Stimulated activated CD4-positive, alpha-beta T cell treated with anti-CD3 and anti-CD28 coated beads, Interleukin-2, amount 100 ng/mL, for 4 hours (primary cell): Measurements from ENCODE around the gene PEX26.
"Not testable (repeated sequence)": the region's sequence is repeated elsewhere in the genome, so short reads cannot be mapped to it uniquely, and the experiment has no call there.

Experiments
- DNase-seq: peaks from one replicate; pipeline ENCODE4 v3.0.0-alpha.2; 2020; ENCODE audit warnings: low read depth

The PEX26 gene

GRCh38 chr22:18077639-18078328 is at the start of gene PEX26:
Gene PEX26 (plus strand): TSS chr22:18077990. CDS start chr22:18078377, 387 bp downstream.
- peak; percentile 93 for DNase-seq

- DNase-seq, result no peak
Measured at GRCh38 chr22:18028817-18029527, 48.8 kb upstream of the PEX26 start.

GRCh38 chr22:18029686-18030267 is 48.0 kb upstream of the PEX26 start:
- no peak for DNase-seq

- DNase-seq, result no peak
Measured at GRCh38 chr22:18031695-18032454, 45.9 kb upstream of the PEX26 start.

- DNase-seq, result no peak
Measured at GRCh38 chr22:18032455-18033101, 45.2 kb upstream of the PEX26 start.

- no peak for DNase-seq
Measured at GRCh38 chr22:18033204-18033998, 44.4 kb upstream of the PEX26 start.

- no peak for DNase-seq
Measured at GRCh38 chr22:18034076-18034475, 43.7 kb upstream of the PEX26 start.

- no peak for DNase-seq
Measured at GRCh38 chr22:18035751-18036150, 42.0 kb upstream of the PEX26 start.

GRCh38 chr22:18040898-18041297 is 36.9 kb upstream of the PEX26 start:
- not testable (repeated sequence) for DNase-seq

GRCh38 chr22:18042685-18043084 is 35.1 kb upstream of the PEX26 start:
- DNase-seq, result no peak

- no peak for DNase-seq
Measured at GRCh38 chr22:18044548-18045271, 33.1 kb upstream of the PEX26 start.

GRCh38 chr22:18045794-18046193 is 32.0 kb upstream of the PEX26 start:
- no peak for DNase-seq

GRCh38 chr22:18048041-18048440 is 29.7 kb upstream of the PEX26 start:
- no peak for DNase-seq

- DNase-seq, result no peak
Measured at GRCh38 chr22:18048441-18048898, 29.3 kb upstream of the PEX26 start.

GRCh38 chr22:18050065-18050464 is 27.7 kb upstream of the PEX26 start:
- no peak for DNase-seq

- not testable (repeated sequence) for DNase-seq
Measured at GRCh38 chr22:18051113-18051512, 26.7 kb upstream of the PEX26 start.

GRCh38 chr22:18053216-18053946 is 24.4 kb upstream of the PEX26 start:
- DNase-seq, result not testable (repeated sequence)

GRCh38 chr22:18055619-18056160 is 22.1 kb upstream of the PEX26 start:
- no peak for DNase-seq

GRCh38 chr22:18056161-18056666 is 21.6 kb upstream of the PEX26 start:
- no peak for DNase-seq
